MV-4-11 (cell line): ENCODE measurements around the gene ANKRD18B.
"Not testable (repeated sequence)": the region's sequence is repeated elsewhere in the genome, so short reads cannot be mapped to it uniquely, and the experiment has no call there.

Source experiments
- DNase-seq: peaks from one replicate; lab custom pipeline; 2025; lab: John Stamatoyannopoulos, UW

ANKRD18B gene

GRCh38 chr9:33535541-33535940, 11.5 kb downstream of the ANKRD18B start:
- DNase-seq, result no peak

GRCh38 chr9:33543463-33543862, 19.4 kb downstream of the ANKRD18B start:
- DNase-seq, result peak; percentile 45

GRCh38 chr9:33545715-33546114, 21.7 kb downstream of the ANKRD18B start:
- not testable (repeated sequence) for DNase-seq

- DNase-seq, result not testable (repeated sequence)
These were observed 24.8 kb downstream of the ANKRD18B start for GRCh38 chr9:33548816-33549215.

- not testable (repeated sequence) for DNase-seq
These were observed 25.4 kb downstream of the ANKRD18B start for GRCh38 chr9:33549418-33549817.

- DNase-seq, result not testable (repeated sequence)
These were observed 27.1 kb downstream of the ANKRD18B start for GRCh38 chr9:33551183-33551582.

GRCh38 chr9:33552315-33552725, 28.3 kb downstream of the ANKRD18B start:
- DNase-seq, result peak; percentile 82

- DNase-seq, result peak; percentile 25
These were observed 36.2 kb downstream of the ANKRD18B start for GRCh38 chr9:33560217-33560616.

GRCh38 chr9:33562196-33562595, 38.1 kb downstream of the ANKRD18B start:
- peak; percentile 87 for DNase-seq

- not testable (repeated sequence) for DNase-seq
These were observed 43.7 kb downstream of the ANKRD18B start for GRCh38 chr9:33567776-33568175.

- DNase-seq, result not testable (repeated sequence)
These were observed 53.7 kb downstream of the ANKRD18B start for GRCh38 chr9:33577786-33578185.

GRCh38 chr9:33579996-33580395, 55.9 kb downstream of the ANKRD18B start:
- DNase-seq, result not testable (repeated sequence)

- peak; percentile 86 for DNase-seq
These were observed 58.6 kb downstream of the ANKRD18B start for GRCh38 chr9:33582686-33583085.

- DNase-seq, result not testable (repeated sequence)
These were observed 62.1 kb downstream of the ANKRD18B start for GRCh38 chr9:33586128-33586527.

GRCh38 chr9:33587799-33588198, 63.7 kb downstream of the ANKRD18B start:
- not testable (repeated sequence) for DNase-seq

- DNase-seq, result not testable (repeated sequence)
These were observed 64.8 kb downstream of the ANKRD18B start for GRCh38 chr9:33588876-33589275.

GRCh38 chr9:33590857-33591256, 66.8 kb downstream of the ANKRD18B start:
- not testable (repeated sequence) for DNase-seq

- not testable (repeated sequence) for DNase-seq
These were observed 72.9 kb downstream of the ANKRD18B start for GRCh38 chr9:33596974-33597373.

- not testable (repeated sequence) for DNase-seq
These were observed 73.3 kb downstream of the ANKRD18B start for GRCh38 chr9:33597386-33597785.

- DNase-seq, result not testable (repeated sequence)
These were observed 74.8 kb downstream of the ANKRD18B start for GRCh38 chr9:33598796-33599379.

GRCh38 chr9:33600911-33601310, 76.9 kb downstream of the ANKRD18B start:
- DNase-seq, result not testable (repeated sequence)

GRCh38 chr9:33604249-33604648, 80.2 kb downstream of the ANKRD18B start:
- DNase-seq, result not testable (repeated sequence)

- not testable (repeated sequence) for DNase-seq
These were observed 80.9 kb downstream of the ANKRD18B start for GRCh38 chr9:33604936-33605335.

- DNase-seq, result no peak
These were observed 87.3 kb downstream of the ANKRD18B start for GRCh38 chr9:33611358-33611757.
